GM23338 (cell line): ENCODE data around the gene PRTFDC1.

Experiments
- CREB1 ChIP-seq: fragments of 250-450 bp; sonication (Bioruptor Pico); IDR thresholded peaks from 2 replicates; pipeline ENCODE4 v1.5.0; 2020; ENCODE audit warnings: low read depth, mild to moderate bottlenecking, moderate library complexity
- CTCF ChIP-seq, 2 experiments: fragments of 200-600 bp in 1 of 2; sonication (generic) in 1 of 2; conservative IDR thresholded peaks; 2 replicates each; pipeline versions ENCODE4 v1.5.1 to v1.6.1; 2016 to 2017; ENCODE audit warnings: antibody characterized with exemption in 2 of 2, low read depth in 2 of 2, mild to moderate bottlenecking in 2 of 2, moderate library complexity in 1 of 2
- ETS1 ChIP-seq: IDR thresholded peaks from 2 replicates; pipeline ENCODE4 v1.6.1; 2016; ENCODE audit warnings: antibody characterized with exemption
- EZH2 ChIP-seq: fragments of 200-600 bp; sonication (generic); IDR thresholded peaks from one replicate; pipeline ENCODE4 v1.8.0; 2017; ENCODE audit warnings: antibody characterized with exemption, mild to moderate bottlenecking, low read depth; ENCODE audit not compliant: unreplicated experiment
- EZH2phosphoT487 ChIP-seq: fragments of 200-600 bp; sonication (generic); IDR thresholded peaks from one replicate; pipeline ENCODE4 v1.8.1; 2018; ENCODE audit warnings: antibody characterized with exemption; ENCODE audit not compliant: unreplicated experiment
- JUNB ChIP-seq: IDR thresholded peaks from one replicate; pipeline ENCODE4 v1.6.1; 2016; ENCODE audit warnings: antibody characterized with exemption; ENCODE audit not compliant: unreplicated experiment
- NANOG ChIP-seq: IDR thresholded peaks from 2 replicates; pipeline ENCODE4 v1.6.1; 2016; ENCODE audit warnings: antibody characterized with exemption, borderline replicate concordance
- POLR2AphosphoS5 ChIP-seq: IDR thresholded peaks from 2 replicates; pipeline ENCODE4 v1.6.1; 2016; ENCODE audit warnings: antibody characterized with exemption, low read depth
- STAT1 ChIP-seq: IDR thresholded peaks from one replicate; pipeline ENCODE4 v1.6.1; 2016; ENCODE audit warnings: antibody characterized with exemption; ENCODE audit not compliant: unreplicated experiment
- ZNF114 ChIP-seq: fragments of 250-450 bp; sonication (Bioruptor Pico); IDR thresholded peaks from 2 replicates; pipeline ENCODE4 v1.5.0; 2020; ENCODE audit warnings: mild to moderate bottlenecking, moderate library complexity
- ZNF331 ChIP-seq: fragments of 250-450 bp; sonication (Bioruptor Pico); IDR thresholded peaks from 2 replicates; pipeline ENCODE4 v1.5.0; 2020; ENCODE audit warnings: low read depth, mild to moderate bottlenecking, moderate library complexity
- TF ChIP-seq, protein P1 (sequence below): IDR thresholded peaks from one replicate; pipeline ENCODE4 v1.6.1; 2018; ENCODE audit warnings: antibody characterized with exemption; ENCODE audit not compliant: unreplicated experiment

- no peak for TF ChIP-seq CTCF (conservative IDR thresholded peaks at IDR 0.05; ENCODE audit: low read depth in 2 of 2)
- no peak for TF ChIP-seq POLR2AphosphoS5
- TF ChIP-seq, protein P1, sequence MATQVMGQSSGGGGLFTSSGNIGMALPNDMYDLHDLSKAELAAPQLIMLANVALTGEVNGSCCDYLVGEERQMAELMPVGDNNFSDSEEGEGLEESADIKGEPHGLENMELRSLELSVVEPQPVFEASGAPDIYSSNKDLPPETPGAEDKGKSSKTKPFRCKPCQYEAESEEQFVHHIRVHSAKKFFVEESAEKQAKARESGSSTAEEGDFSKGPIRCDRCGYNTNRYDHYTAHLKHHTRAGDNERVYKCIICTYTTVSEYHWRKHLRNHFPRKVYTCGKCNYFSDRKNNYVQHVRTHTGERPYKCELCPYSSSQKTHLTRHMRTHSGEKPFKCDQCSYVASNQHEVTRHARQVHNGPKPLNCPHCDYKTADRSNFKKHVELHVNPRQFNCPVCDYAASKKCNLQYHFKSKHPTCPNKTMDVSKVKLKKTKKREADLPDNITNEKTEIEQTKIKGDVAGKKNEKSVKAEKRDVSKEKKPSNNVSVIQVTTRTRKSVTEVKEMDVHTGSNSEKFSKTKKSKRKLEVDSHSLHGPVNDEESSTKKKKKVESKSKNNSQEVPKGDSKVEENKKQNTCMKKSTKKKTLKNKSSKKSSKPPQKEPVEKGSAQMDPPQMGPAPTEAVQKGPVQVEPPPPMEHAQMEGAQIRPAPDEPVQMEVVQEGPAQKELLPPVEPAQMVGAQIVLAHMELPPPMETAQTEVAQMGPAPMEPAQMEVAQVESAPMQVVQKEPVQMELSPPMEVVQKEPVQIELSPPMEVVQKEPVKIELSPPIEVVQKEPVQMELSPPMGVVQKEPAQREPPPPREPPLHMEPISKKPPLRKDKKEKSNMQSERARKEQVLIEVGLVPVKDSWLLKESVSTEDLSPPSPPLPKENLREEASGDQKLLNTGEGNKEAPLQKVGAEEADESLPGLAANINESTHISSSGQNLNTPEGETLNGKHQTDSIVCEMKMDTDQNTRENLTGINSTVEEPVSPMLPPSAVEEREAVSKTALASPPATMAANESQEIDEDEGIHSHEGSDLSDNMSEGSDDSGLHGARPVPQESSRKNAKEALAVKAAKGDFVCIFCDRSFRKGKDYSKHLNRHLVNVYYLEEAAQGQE, result no peak
- TF ChIP-seq EZH2, result no peak
- no peak for TF ChIP-seq EZH2phosphoT487
- TF ChIP-seq CREB1 (CRISPR knock-in tag), result no peak
- no peak for TF ChIP-seq ZNF114
- no peak for TF ChIP-seq NANOG
- no peak for TF ChIP-seq JUNB
- no peak for TF ChIP-seq ETS1
- no peak for TF ChIP-seq STAT1
- TF ChIP-seq ZNF331 (CRISPR knock-in tag), result no peak
Observed at GRCh38 chr10:24953675-24954074, 1.3 kb upstream of the PRTFDC1 start.
